K562 (cell line): ENCODE measurements around the gene ING5. TPM values are rescaled to one million over a fixed set of nuclear protein-coding genes. Genes with fewer than 3 reads are reported as not detected.
A peak's percentile ranks its signal among the peaks of the same experiment; 100 is the strongest.

Experiments used
- ATAC-seq: fragments of 200-7000 bp; cut with Tn5 transposase; 3 replicates; pipeline ENCODE4 v1.9.1; 2020; ENCODE audit warnings: moderate library complexity
- BruUV-seq: library from RNA; stranded (reverse); fragments of 400-500 nt; replicated peaks from 2 replicates; lab custom pipeline; 2021; lab: Mats Ljungman, UMichigan
- CTCF ChIA-PET: fragments of 300-600 bp; formaldehyde crosslinking; extraction: SDS; loops from one replicate; lab custom pipeline; 2021; ENCODE audit warnings: low intra/inter-chr PET ratio; lab: Yijun Ruan, JAX
- POLR2A ChIA-PET: fragments of 300-600, 350-650 bp; sonication (Branson Sonifier 250); formaldehyde crosslinking; extraction: SDS; loops from one replicate; lab custom pipeline; 2021; ENCODE audit warnings: antibody characterized with exemption, inconsistent platforms; lab: Yijun Ruan, JAX
- DNase-seq, 4 experiments: peaks; one replicate each; pipeline versions ENCODE4 v3.0.0 to v3.0.0-alpha.2; 2011 to 2018; ENCODE audit warnings: low spot score in 3 of 4, mixed read lengths in 3 of 4; ENCODE audit errors: extremely low read depth in 1 of 4
- FAIRE-seq: peaks from 2 replicates; lab custom pipeline; 2011; peaks lifted over from hg19 to GRCh38; lab: Jason Lieb, UNC
- H2AFZ ChIP-seq: 2 replicates; pipeline ENCODE4 v1.6.0; 2011; ENCODE audit warnings: low read depth, low read length, control low read depth, inconsistent platforms
- H3K27ac ChIP-seq: fragments of 200-600 bp; 3 replicates; pipeline ENCODE4 v1.8.0; 2011; ENCODE audit warnings: low read depth, mild to moderate bottlenecking, control low read depth, inconsistent platforms, low read length, moderate library complexity, mixed read lengths; ENCODE audit errors: extremely low read depth
- H3K27me3 ChIP-seq, 2 experiments: fragments of 300-600 bp in 1 of 2; 2 replicates in 1 of 2; 3 replicates in 1 of 2; pipeline versions ENCODE4 v1.6.0 to v1.8.0; 2011; ENCODE audit warnings: inconsistent platforms in 2 of 2, low read length in 2 of 2, mild to moderate bottlenecking in 1 of 2, mixed read lengths in 1 of 2, moderate library complexity in 1 of 2; ENCODE audit not compliant: control insufficient read depth in 2 of 2, insufficient read depth in 2 of 2
- H3K36me3 ChIP-seq: fragments of 300-600 bp; 3 replicates; pipeline ENCODE4 v1.8.0; 2011; ENCODE audit warnings: mild to moderate bottlenecking, low read length, inconsistent platforms; ENCODE audit not compliant: control insufficient read depth, insufficient read depth
- H3K4me1 ChIP-seq, 2 experiments: fragments of 200-600 bp in 1 of 2; replicated peaks in 1 of 2; 2 replicates in 1 of 2; 3 replicates in 1 of 2; pipeline versions ENCODE4 v1.5.1 to v1.8.0; 2011; ENCODE audit warnings: inconsistent platforms in 2 of 2, low read length in 2 of 2, mild to moderate bottlenecking in 1 of 2, mixed read lengths in 1 of 2, moderate library complexity in 1 of 2; ENCODE audit not compliant: control insufficient read depth in 2 of 2, insufficient read depth in 2 of 2
- H3K4me2 ChIP-seq: 2 replicates; pipeline ENCODE4 v1.6.1; 2011; ENCODE audit warnings: low read length, control low read depth, inconsistent platforms, mixed read lengths; ENCODE audit not compliant: insufficient read depth
- H3K4me3 ChIP-seq: fragments of 200-600 bp; sonication (generic), shearing (Covaris generic); 2 replicates; pipeline ENCODE4 v1.5.1; 2016; ENCODE audit warnings: control low read depth, inconsistent platforms
- H3K79me2 ChIP-seq: fragments of 200-600 bp; 3 replicates; pipeline ENCODE4 v1.8.0; 2011; ENCODE audit warnings: low read length, inconsistent platforms; ENCODE audit not compliant: control insufficient read depth, insufficient read depth
- H3K9ac ChIP-seq, 2 experiments: 2 replicates each; pipeline versions ENCODE4 v1.6.0 to v1.6.1; 2011; ENCODE audit warnings: low read depth in 2 of 2, low read length in 2 of 2, control low read depth in 1 of 2, inconsistent platforms in 1 of 2, mild to moderate bottlenecking in 1 of 2, mixed read lengths in 1 of 2; ENCODE audit not compliant: insufficient read depth in 1 of 2
- H3K9me1 ChIP-seq: one replicate; pipeline ENCODE4 v1.6.0; 2011; ENCODE audit warnings: inconsistent platforms, mild to moderate bottlenecking, low read length, moderate library complexity; ENCODE audit not compliant: control insufficient read depth, insufficient read depth
- H3K9me3 ChIP-seq: replicated peaks from 2 replicates; pipeline ENCODE4 v1.5.1; 2011; ENCODE audit warnings: low read depth, low read length, inconsistent platforms; ENCODE audit not compliant: control insufficient read depth, insufficient read depth
- H4K20me1 ChIP-seq: replicated peaks from 2 replicates; pipeline ENCODE4 v1.6.1; 2011; ENCODE audit warnings: low read length, inconsistent platforms, mixed read lengths; ENCODE audit not compliant: control insufficient read depth, insufficient read depth
- BMI1 ChIP-seq: fragments of 150-350 bp; IDR thresholded peaks from 2 replicates; pipeline ENCODE4 v1.6.1; 2014; ENCODE audit warnings: low read length
- CBX1 ChIP-seq: sonication (generic); IDR thresholded peaks from 2 replicates; pipeline ENCODE4 v1.6.1; 2016; ENCODE audit warnings: antibody characterized with exemption, low read depth, mild to moderate bottlenecking
- CTCF ChIP-seq, 3 experiments: IDR thresholded peaks in 2 of 3; conservative IDR thresholded peaks in 1 of 3; 2 replicates each; pipeline ENCODE4 v1.5.1; 2011 to 2012; ENCODE audit warnings: low read length in 3 of 3, mild to moderate bottlenecking in 3 of 3, control low read depth in 2 of 3, improper control_type of control experiment in 1 of 3, inconsistent platforms in 1 of 3, low read depth in 1 of 3, mixed read lengths in 1 of 3, moderate library complexity in 1 of 3; ENCODE audit not compliant: insufficient read depth in 2 of 3
- FIP1L1 ChIP-seq: fragments of 200-400 bp; formaldehyde crosslinking; IDR thresholded peaks from 2 replicates; pipeline ENCODE4 v1.6.1; 2018; ENCODE audit warnings: mild to moderate bottlenecking, low read depth, low read length; ENCODE audit not compliant: poor library complexity, severe bottlenecking
- HLTF ChIP-seq: fragments of 450-650 bp; IDR thresholded peaks from 2 replicates; pipeline ENCODE4 v1.6.1; 2016
- NCOA6 ChIP-seq: fragments of 450-650 bp; IDR thresholded peaks from 2 replicates; pipeline ENCODE4 v1.6.1; 2017; ENCODE audit warnings: mild to moderate bottlenecking
- NFIC ChIP-seq: fragments of 450-650 bp; IDR thresholded peaks from 2 replicates; pipeline ENCODE4 v1.6.1; 2017; ENCODE audit warnings: mild to moderate bottlenecking, inconsistent platforms
- NRF1 ChIP-seq, 2 experiments: fragments of 450-650 bp; IDR thresholded peaks in 1 of 2; conservative IDR thresholded peaks in 1 of 2; 2 replicates each; pipeline ENCODE4 v1.6.1; 2014; ENCODE audit warnings: mild to moderate bottlenecking in 2 of 2
- ZNF785 ChIP-seq: fragments of 250-450 bp; sonication (Bioruptor Pico); IDR thresholded peaks from 2 replicates; pipeline ENCODE4 v1.4.0; 2020; ENCODE audit warnings: mild to moderate bottlenecking
- WGBS: fragments of 100-300 bp; shearing (Covaris generic); methylation state at CpG from one replicate; pipeline ENCODE4 v1.1.6; 2016; ENCODE audit warnings: low coverage, mixed read lengths; ENCODE audit not compliant: insufficient coverage; ENCODE audit errors: missing lambda C conversion rate; 5-methylcytosine and 5-hydroxymethylcytosine counted together
- in situ Hi-C: fragments of 300-500 bp; cut with MboI; formaldehyde crosslinking; loops from 4 replicates; pipeline ENCODE4 v1.15.0; 2018; ENCODE audit warnings: inconsistent platforms, mixed read lengths
- intact Hi-C: fragments of 100-400 bp; cut with micrococcal nuclease; formaldehyde crosslinking; loops from 2 replicates; pipeline ENCODE4 v1.14.2; 2022
- polyA plus RNA-seq, 8 experiments: library from polyadenylated mRNA; depleted of rRNA in 4 of 8; stranded (reverse) in 5 of 8; unstranded in 3 of 8; fragments of >200 nt; fragmentation: Nextera tagmentation in 2 of 8; fragmentation: Illumina TruSeq in 1 of 8; extraction: Ambion mirVana in 2 of 8; extraction: Trizol in 1 of 8; gene quantifications; 2 replicates each; pipeline versions ENCODE4 v1.2.1 to v1.2.3, GENCODE V29; 2011 to 2014; ENCODE audit warnings: inconsistent platforms in 1 of 8, missing spikeins in 1 of 8
- total RNA-seq, 7 experiments: library from RNA; depleted of rRNA in 6 of 7; stranded (reverse); fragments of >200 nt in 6 of 7; fragmentation: Illumina TruSeq in 2 of 7; extraction: Trizol in 2 of 7; gene quantifications; 2 replicates each; pipeline versions ENCODE4 v1.2.1 to v1.2.3, GENCODE V29; 2011 to 2021; ENCODE audit warnings: low replicate concordance in 1 of 7

The ING5 gene
- total and polyA plus RNA-seq, 9 of the 15 experiments (the other 6 are each of a cell fraction or from before 2014, with no cell fraction given) = 10.4 to 53.3 (median 27.9) TPM

GRCh38 chr2:241733391-241734207 lies 31.8 kb downstream of the ING5 start (continued):
- no peak for TF ChIP-seq HLTF

DNA sequence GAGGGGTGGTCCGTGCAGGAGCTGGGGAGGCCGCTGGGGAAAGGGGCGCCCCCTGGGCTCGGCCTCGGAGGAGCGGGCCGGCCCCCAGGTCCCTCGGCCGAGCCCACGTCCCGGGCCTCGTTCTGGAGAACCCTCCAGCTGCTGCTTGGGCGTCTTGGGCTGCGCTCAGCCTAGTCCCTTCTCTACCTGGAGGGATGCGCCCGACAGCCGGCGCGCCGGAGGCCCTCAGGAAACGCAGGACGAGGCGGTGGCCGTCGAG lies 32.3 kb downstream of the ING5 start:
- Histone ChIP-seq H3K27ac (no peak overlapping the region), H3K36me3 (peaks cover 10% of the 10 kb centered on the region; the same call in 1 of the 3 replicates), H3K4me2 (peak overlapping the region; percentile 65), H4K20me1 (0 out of 2 replicates have a peak, but pooled peaks cover 3% of the 10 kb centered on the region), H3K4me3 (peak overlapping the region; percentile 74), H3K9ac (peak overlapping the region; percentile 34 to 88; a peak in 3 of 4 replicates), H3K4me1 (peaks cover 4 to 46% of the 10 kb centered on the region in 2 experiments; a peak in 3 of 5 replicates), H3K9me1 (no peaks in the 10 kb centered on the region), H3K27me3 (no peaks in the 10 kb centered on the region), H3K79me2 (peaks cover 19% of the 10 kb centered on the region), H2AFZ (peak overlapping the region; percentile 89), H3K9me3 (no peaks in the 10 kb centered on the region)
- intact Hi-C loops (loop anchor here (5.0 kb wide), 2 partner anchors 47 to 148 kb away; partner anchors contain the start of gene DTYMK), in situ Hi-C loops (no loop called here)
- BruUV-seq = no TSS peak
- ChIA-PET CTCF (no interaction called here), POLR2A (interaction anchor here (0.6 kb wide), 1 partner anchor 40 kb away, joined by 3 read pairs; no protein-coding TSS in a partner anchor)
- TF ChIP-seq NCOA6 (peak; percentile 78), NRF1 (conservative IDR thresholded peaks at IDR 0.05 in 1 of 2, IDR thresholded peaks at IDR 0.05 in 1 of 2) (no peak), CTCF (IDR thresholded peaks at IDR 0.05 in 2 of 3, conservative IDR thresholded peaks at IDR 0.05 in 1 of 3; ENCODE audit: insufficient read depth in 2 of 3, low read depth in 1 of 3, low read length in 3 of 3) (0 out of 6 replicates have a peak, but pooled peaks of 1 of the 3 experiments have one; percentile 12), FIP1L1 (peak; percentile 2), NFIC (peak; percentile 45), ZNF785 (CRISPR knock-in tag) (no peak), CBX1 (0 out of 2 replicates have a peak, but pooled peaks have one; percentile 13), BMI1 (no peak)
- peak; percentile 21; the same call in 2 of the 3 replicates for ATAC-seq
- WGBS = 0% methylated on average over 4 of the region's 25 CpGs
- no peak for FAIRE-seq
- DNase-seq = no peak
